T-cell (primary cell): ENCODE results near the gene TTI1. TPM values are rescaled to one million over a fixed set of nuclear protein-coding genes. Genes with fewer than 3 reads are reported as not detected.

Source experiments
- ATAC-seq, 4 experiments: fragments of 200-7000 bp in 3 of 4; fragments of 150-1000 bp in 1 of 4; cut with Tn5 transposase; replicated peaks in 1 of 4; 1 replicate in 3 of 4; 2 replicates in 1 of 4; pipeline ENCODE4 v1.10.0; 2021; ENCODE audit warnings: moderate library complexity in 3 of 4, mild to moderate bottlenecking in 2 of 4, moderate number of reproducible peaks in 1 of 4
- CTCF ChIA-PET, 2 donors: fragments of 300-600 bp; sonication (Branson Sonifier 250); formaldehyde crosslinking; loops; one replicate each; lab custom pipeline; 2022; ENCODE audit warnings: antibody characterized with exemption in 2 of 2; lab: Charles Lee
- POLR2A ChIA-PET, 2 donors: fragments of 300-600 bp; sonication (Branson Sonifier 250); formaldehyde crosslinking; loops; one replicate each; lab custom pipeline; 2022; ENCODE audit warnings: antibody characterized with exemption in 2 of 2; lab: Charles Lee
- DNase-seq, 35 experiments: peaks; one replicate each; pipeline versions ENCODE4 v3.0.0 to v3.0.0-alpha.2; 2013 to 2023
- H3K27ac ChIP-seq: one replicate; pipeline ENCODE4 v1.5.1; 2013; ENCODE audit warnings: low read length
- H3K27me3 ChIP-seq, 2 experiments: replicated peaks in 1 of 2; 1 replicate in 1 of 2; 2 replicates in 1 of 2; pipeline versions ENCODE4 v1.6.1 to v1.7.0; 2013; ENCODE audit warnings: low read length in 1 of 2, mixed read lengths in 1 of 2; ENCODE audit not compliant: control insufficient read depth in 2 of 2, insufficient read depth in 2 of 2; ENCODE audit errors: extremely low read depth in 1 of 2
- H3K36me3 ChIP-seq, 2 donors: 1 replicate in 1 of 2; 2 replicates in 1 of 2; pipeline versions ENCODE4 v1.6.1 to v1.7.0; 2013; ENCODE audit warnings: low read length in 1 of 2; ENCODE audit not compliant: control insufficient read depth in 2 of 2, insufficient read depth in 1 of 2; ENCODE audit errors: extremely low read depth in 1 of 2
- H3K4me1 ChIP-seq, 2 experiments: 1 replicate in 1 of 2; 2 replicates in 1 of 2; pipeline versions ENCODE4 v1.6.1 to v1.7.0; 2013; ENCODE audit warnings: low read length in 2 of 2, mixed read lengths in 1 of 2; ENCODE audit not compliant: insufficient read depth in 2 of 2, control insufficient read depth in 1 of 2; ENCODE audit errors: extremely low read depth in 1 of 2
- H3K4me3 ChIP-seq, 2 donors: 1 replicate in 1 of 2; 2 replicates in 1 of 2; pipeline versions ENCODE4 v1.5.1 to v1.7.0; 2013; ENCODE audit warnings: mild to moderate bottlenecking in 2 of 2, low read length in 1 of 2, moderate library complexity in 1 of 2; ENCODE audit not compliant: control insufficient read depth in 1 of 2; ENCODE audit errors: extremely low read depth in 1 of 2
- H3K9me3 ChIP-seq: 2 replicates; pipeline ENCODE4 v1.7.0; 2013
- H3K27ac Mint-ChIP-seq, 2 donors: one replicate each; pipeline ENCODE4 v1.8.0; 2020 to 2021; ENCODE audit warnings: mild to moderate bottlenecking in 2 of 2, mixed read lengths in 2 of 2
- H3K27me3 Mint-ChIP-seq, 2 donors: one replicate each; pipeline ENCODE4 v1.8.0; 2021 to 2022; ENCODE audit warnings: mixed read lengths in 2 of 2
- H3K36me3 Mint-ChIP-seq: one replicate; pipeline ENCODE4 v1.8.0; 2021; ENCODE audit warnings: mixed read lengths
- H3K4me1 Mint-ChIP-seq, 3 donors: one replicate each; pipeline ENCODE4 v1.8.0; 2020 to 2022; ENCODE audit warnings: mixed read lengths in 3 of 3, mild to moderate bottlenecking in 1 of 3
- H3K4me3 Mint-ChIP-seq, 3 donors: one replicate each; pipeline ENCODE4 v1.8.0; 2020 to 2022; ENCODE audit warnings: mild to moderate bottlenecking in 3 of 3, mixed read lengths in 3 of 3, moderate library complexity in 3 of 3
- H3K9me3 Mint-ChIP-seq, 3 donors: one replicate each; pipeline ENCODE4 v1.8.0; 2020 to 2022; ENCODE audit warnings: mixed read lengths in 3 of 3
- WGBS: methylation state at CpG from one replicate; pipeline ENCODE4 v1.1.5; 2013; ENCODE audit warnings: missing lambda C conversion rate; ENCODE audit not compliant: insufficient coverage; 5-methylcytosine and 5-hydroxymethylcytosine counted together
- total RNA-seq, 35 experiments: library from RNA in 6 of 35; stranded (reverse) in 6 of 35; fragments of 120-200 nt in 1 of 35; gene quantifications; one replicate each; pipeline versions ENCODE4 v1.2.1 to v1.2.4 and lab custom pipeline; 2013 to 2026

The TTI1 gene
- total RNA-seq, 5 donors from 2014 or later (not counting 1 experiment from before 2014, with no cell fraction given) = 17.8 to 27.6 (median 23.2) TPM

- no peak overlapping the region for H3K4me3 ChIP-seq
- Mint-ChIP-seq H3K27me3 (no peaks in the 10 kb centered on the region), H3K36me3 (peaks cover 35% of the 10 kb centered on the region), H3K4me3 (no peak overlapping the region), H3K4me1 (peaks cover 28 to 32% (median 29%) of the 10 kb centered on the region in 3 donors), H3K9me3 (no peaks in the 10 kb centered on the region), H3K27ac (peak overlapping the region; percentile 6 to 49)
- H3K27ac ChIP-seq = no peak overlapping the region
- WGBS = 0% methylated on average over 1 of the region's 7 CpGs
- peak; percentile 77 to 94 (median 85) for ATAC-seq
- no peaks in the 10 kb centered on the region for H3K27me3 ChIP-seq
- no peaks in the 10 kb centered on the region for H3K9me3 ChIP-seq
- POLR2A ChIA-PET = no interaction called here
- peaks cover 13 to 64% of the 10 kb centered on the region in 2 donors for H3K36me3 ChIP-seq
- peak; percentile 38 to 87 (median 67) for DNase-seq
- CTCF ChIA-PET = interaction anchor here (0.5 to 2.3 kb wide), 13 partner anchors 14 to 376 kb away, joined by 3 to 20 read pairs (median 4); partner anchors contain the start of gene TTI1 (in 1 of the 2)
- H3K4me1 ChIP-seq = no peaks in the 10 kb centered on the region
These were observed 24.2 kb upstream of the TTI1 start for GRCh38 chr20:38057351-38057972.

- Mint-ChIP-seq H3K27ac (peak overlapping the region in 1 of 2 donors; percentile 2), H3K4me3 (no peak overlapping the region), H3K36me3 (peaks cover 34% of the 10 kb centered on the region), H3K9me3 (no peaks in the 10 kb centered on the region), H3K4me1 (peaks cover 32 to 38% (median 38%) of the 10 kb centered on the region in 3 donors), H3K27me3 (no peaks in the 10 kb centered on the region)
- DNase-seq (no peak), ATAC-seq (no peak)
- H3K4me1 ChIP-seq = no peaks in the 10 kb centered on the region
- H3K27me3 ChIP-seq = no peaks in the 10 kb centered on the region
- POLR2A ChIA-PET = interaction anchor here in 1 of 2 donors (0.7 kb wide), 1 partner anchor 499 kb away, joined by 3 read pairs; no protein-coding TSS in a partner anchor
- H3K4me3 ChIP-seq = no peak overlapping the region
- CTCF ChIA-PET = interaction anchor here (0.7 to 1.0 kb wide), 3 partner anchors 165 to 938 kb away, joined by 3 to 4 read pairs (median 3); no protein-coding TSS in a partner anchor
- no peak overlapping the region for H3K27ac ChIP-seq
- peaks cover 13 to 61% of the 10 kb centered on the region in 2 donors for H3K36me3 ChIP-seq
- H3K9me3 ChIP-seq = no peaks in the 10 kb centered on the region
- 100% methylated on average over 4 of the region's 6 CpGs for WGBS
These were observed 22.6 kb upstream of the TTI1 start for GRCh38 chr20:38055848-38056247.

DNA sequence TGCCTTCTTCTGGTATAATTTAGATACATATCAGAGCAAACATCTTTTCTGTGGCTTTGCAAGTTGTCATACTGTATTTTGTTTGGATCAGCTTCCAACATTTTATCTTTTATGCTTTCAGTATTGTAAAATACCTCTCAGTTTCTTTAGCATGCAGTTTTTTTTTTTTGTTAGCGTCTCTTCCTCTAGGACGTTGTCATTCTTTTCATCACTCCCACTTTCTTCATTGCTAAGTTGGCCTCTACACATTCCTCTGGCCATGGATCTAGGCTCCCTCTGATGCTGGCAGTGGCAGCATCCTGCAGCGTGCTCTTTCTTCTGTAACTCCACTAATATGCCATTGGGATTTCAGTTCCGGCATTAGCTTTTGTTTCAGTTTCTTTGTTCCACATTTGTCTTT is 22.0 kb upstream of the TTI1 start:
- ATAC-seq = no peak
- Histone ChIP-seq H3K36me3 (peaks cover 9 to 61% of the 10 kb centered on the region in 2 donors), H3K9me3 (no peaks in the 10 kb centered on the region), H3K27me3 (no peaks in the 10 kb centered on the region), H3K4me1 (no peaks in the 10 kb centered on the region), H3K27ac (no peak overlapping the region), H3K4me3 (no peak overlapping the region)
- Mint-ChIP-seq H3K27ac (peak overlapping the region in 1 of 2 donors; percentile 41), H3K4me1 (peaks cover 34 to 43% (median 43%) of the 10 kb centered on the region in 3 donors), H3K36me3 (peaks cover 31% of the 10 kb centered on the region), H3K9me3 (no peaks in the 10 kb centered on the region), H3K27me3 (no peaks in the 10 kb centered on the region), H3K4me3 (no peak overlapping the region)
- ChIA-PET CTCF (interaction anchor here in 1 of 2 donors (0.7 kb wide), 2 partner anchors 35 to 491 kb away, joined by 3 to 4 read pairs; no protein-coding TSS in a partner anchor), POLR2A (no interaction called here)
- WGBS = 74% methylated on average over 4 of the region's 4 CpGs
- DNase-seq = no peak

DNA sequence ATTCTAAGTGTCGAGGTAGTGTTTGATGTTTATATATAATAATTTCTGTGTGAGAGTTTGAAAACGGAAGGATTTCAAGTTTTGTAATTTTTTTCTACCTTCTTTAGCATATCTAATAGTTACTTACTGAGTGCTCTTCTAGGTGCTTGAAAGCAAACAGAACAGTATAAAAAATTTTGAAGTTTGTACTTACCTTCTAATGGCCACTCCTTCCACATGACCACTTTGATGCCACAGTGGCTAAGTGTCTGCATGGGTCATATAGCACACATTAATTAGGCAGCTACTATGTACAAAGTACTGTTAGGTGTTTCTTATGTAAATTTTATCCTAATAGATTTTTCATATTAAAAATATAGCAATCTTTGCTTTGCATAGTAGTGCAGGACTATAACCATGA is 21.4 kb upstream of the TTI1 start:
- POLR2A ChIA-PET = no interaction called here
- Mint-ChIP-seq H3K4me1 (peaks cover 40 to 50% (median 49%) of the 10 kb centered on the region in 3 donors), H3K36me3 (peaks cover 31% of the 10 kb centered on the region), H3K27me3 (no peaks in the 10 kb centered on the region), H3K9me3 (no peaks in the 10 kb centered on the region), H3K4me3 (no peak overlapping the region), H3K27ac (no peak overlapping the region)
- no peak for DNase-seq
- Histone ChIP-seq H3K4me1 (no peaks in the 10 kb centered on the region), H3K9me3 (no peaks in the 10 kb centered on the region), H3K4me3 (no peak overlapping the region), H3K27ac (no peak overlapping the region), H3K36me3 (peaks cover 6 to 61% of the 10 kb centered on the region in 2 donors), H3K27me3 (no peaks in the 10 kb centered on the region)
- no peak for ATAC-seq
- CTCF ChIA-PET = interaction anchor here in 1 of 2 donors (0.6 to 0.7 kb wide), 2 partner anchors 36 to 62 kb away, joined by 4 read pairs; no protein-coding TSS in a partner anchor
- WGBS = no CpG with 5 or more reads among the region's 2 CpGs

- H3K27me3 Mint-ChIP-seq = no peaks in the 10 kb centered on the region
- DNase-seq = no peak
- H3K36me3 ChIP-seq = peaks cover 11 to 60% of the 10 kb centered on the region in 2 donors
- H3K4me1 ChIP-seq = no peaks in the 10 kb centered on the region
- CTCF ChIA-PET = interaction anchor here in 1 of 2 donors (0.6 kb wide), 1 partner anchor 119 kb away, joined by 3 read pairs; no protein-coding TSS in a partner anchor
- no peak overlapping the region for H3K4me3 ChIP-seq
- POLR2A ChIA-PET = interaction anchor here (0.6 to 1.0 kb wide), 2 partner anchors 15 to 46 kb away, joined by 3 to 8 read pairs; no protein-coding TSS in a partner anchor
- no peaks in the 10 kb centered on the region for H3K9me3 Mint-ChIP-seq
- H3K27ac ChIP-seq = no peak overlapping the region
- H3K27ac Mint-ChIP-seq = no peak overlapping the region
- H3K4me1 Mint-ChIP-seq = peaks cover 41 to 53% (median 52%) of the 10 kb centered on the region in 3 donors
- H3K27me3 ChIP-seq = no peaks in the 10 kb centered on the region
- ATAC-seq = no peak
- no CpG with 5 or more reads among the region's 2 CpGs for WGBS
- H3K36me3 Mint-ChIP-seq = peaks cover 23% of the 10 kb centered on the region
- H3K9me3 ChIP-seq = no peaks in the 10 kb centered on the region
- no peak overlapping the region for H3K4me3 Mint-ChIP-seq
These were observed 19.6 kb upstream of the TTI1 start for GRCh38 chr20:38052870-38053269.

DNA sequence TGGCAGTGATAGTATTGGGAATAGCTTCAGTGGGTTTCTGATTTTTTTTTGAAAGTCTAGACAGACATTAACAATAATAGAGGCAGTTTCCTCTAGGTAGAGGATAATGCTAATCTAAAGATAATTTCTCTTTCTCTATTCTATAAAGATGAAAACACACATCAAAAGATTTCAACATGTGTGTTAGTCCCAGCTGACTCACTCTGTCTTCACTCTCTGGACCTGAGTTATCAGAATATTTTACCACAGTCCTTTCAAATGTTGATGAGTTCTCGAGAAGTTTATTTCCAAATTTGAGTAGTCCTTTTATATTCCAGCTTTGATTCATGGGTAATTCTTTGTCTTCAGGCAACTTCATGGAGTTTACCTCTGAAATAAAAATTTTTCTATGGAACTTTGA is 17.4 kb upstream of the TTI1 start:
- no peak overlapping the region for H3K4me3 Mint-ChIP-seq
- peak overlapping the region in 1 of 2 donors; percentile 2 for H3K27ac Mint-ChIP-seq
- Histone ChIP-seq H3K27ac (no peak overlapping the region), H3K27me3 (no peaks in the 10 kb centered on the region), H3K36me3 (peaks cover 11 to 66% of the 10 kb centered on the region in 2 donors), H3K4me1 (no peaks in the 10 kb centered on the region), H3K9me3 (no peaks in the 10 kb centered on the region), H3K4me3 (no peak overlapping the region)
- no CpG with 5 or more reads among the region's 1 CpG for WGBS
- ATAC-seq (no peak), DNase-seq (no peak)
- POLR2A ChIA-PET = no interaction called here
- CTCF ChIA-PET = interaction anchor here in 1 of 2 donors (0.6 kb wide), 1 partner anchor 1894 kb away, joined by 4 read pairs; no protein-coding TSS in a partner anchor
- H3K27me3 Mint-ChIP-seq = no peaks in the 10 kb centered on the region
- no peaks in the 10 kb centered on the region for H3K9me3 Mint-ChIP-seq
- H3K4me1 Mint-ChIP-seq = peaks cover 49 to 55% (median 49%) of the 10 kb centered on the region in 3 donors
- peaks cover 17% of the 10 kb centered on the region for H3K36me3 Mint-ChIP-seq
